ENCODE results near the gene PSMB3. TPM values are rescaled to one million over a fixed set of nuclear protein-coding genes. Genes with fewer than 3 reads are reported as not detected.

PSMB3 gene
- total and polyA plus RNA-seq, 9 of the 15 experiments (the other 6 are each of a cell fraction or from before 2014, with no cell fraction given): 460 to 2,775 (median 574) TPM

DNA sequence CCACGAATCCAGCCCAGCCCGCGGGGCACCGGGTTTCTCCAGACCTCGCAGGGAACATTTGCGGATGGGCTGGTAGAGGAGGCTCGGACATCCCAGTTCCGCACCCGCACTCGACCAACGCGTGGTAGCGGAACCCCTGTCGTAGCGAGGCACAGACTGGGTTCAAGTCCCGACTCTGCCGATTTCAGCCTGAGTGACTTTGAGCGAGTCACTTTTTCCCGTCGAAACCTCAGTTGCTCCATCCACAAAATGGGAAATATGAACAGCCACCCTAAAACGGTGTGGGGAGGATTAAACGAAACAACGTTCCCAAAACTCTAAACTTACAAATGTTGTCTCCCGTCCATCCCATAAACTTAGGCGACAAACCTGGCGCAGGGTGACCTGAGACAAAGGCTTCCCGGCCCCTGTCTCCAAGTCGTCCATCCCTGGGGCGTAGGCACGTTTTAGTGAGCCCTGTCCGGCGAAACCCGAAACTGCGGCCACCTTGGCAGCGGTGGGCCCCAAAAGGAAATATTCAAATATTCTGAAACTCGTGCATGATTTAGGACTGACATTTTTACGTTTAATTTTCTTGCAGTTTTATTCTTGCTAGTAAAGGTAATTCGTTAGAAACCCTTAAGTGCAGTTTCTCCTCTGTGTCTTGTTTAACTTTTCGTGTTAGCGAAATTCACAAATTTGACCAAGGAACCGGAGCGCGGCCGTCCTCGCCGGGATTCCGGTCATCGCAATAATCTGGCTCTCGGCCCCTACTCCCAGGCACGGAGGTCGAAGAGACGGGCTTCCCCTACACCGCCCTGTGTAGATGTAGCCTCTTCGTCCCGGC lies 49.4 kb upstream of the PSMB3 start:
- FAIRE-seq: no peak
- Histone ChIP-seq H3K27me3 (ENCODE audit: control insufficient read depth in 2 of 2, insufficient read depth in 2 of 2, low read length in 2 of 2) (no peaks in the 10 kb centered on the region), H3K27ac (ENCODE audit: extremely low read depth, low read depth, low read length) (peak overlapping the region; percentile 96), H3K4me2 (ENCODE audit: insufficient read depth, low read length) (peak overlapping the region; percentile 83), H4K20me1 (replicated peaks; ENCODE audit: control insufficient read depth, insufficient read depth, low read length) (no peaks in the 10 kb centered on the region), H3K9ac (ENCODE audit: insufficient read depth in 1 of 2, low read depth in 2 of 2, low read length in 2 of 2) (peak overlapping the region; percentile 95 to 99), H3K9me3 (replicated peaks; ENCODE audit: control insufficient read depth, insufficient read depth, low read depth, low read length) (no peaks in the 10 kb centered on the region), H3K79me2 (ENCODE audit: control insufficient read depth, insufficient read depth, low read length) (peaks cover 53% of the 10 kb centered on the region), H3K36me3 (ENCODE audit: control insufficient read depth, insufficient read depth, low read length) (peaks cover 12% of the 10 kb centered on the region; the same call in 2 of the 3 replicates), H3K4me1 (replicated peaks in 1 of 2; ENCODE audit: control insufficient read depth in 2 of 2, insufficient read depth in 2 of 2, low read length in 2 of 2) (peaks cover 27 to 69% of the 10 kb centered on the region in 2 experiments), H3K9me1 (ENCODE audit: control insufficient read depth, insufficient read depth, low read length) (no peaks in the 10 kb centered on the region), H3K4me3 (peak overlapping the region; percentile 86), H2AFZ (ENCODE audit: low read depth, low read length) (peak overlapping the region; percentile 13)
- peak in 2 of 4 experiments; percentile 30 to 59 for DNase-seq (ENCODE audit: extremely low read depth in 1 of 4, low spot score in 3 of 4)
- POLR2A ChIA-PET: interaction anchor here (0.5 to 0.7 kb wide), 2 partner anchors 7 to 14 kb away, joined by 3 to 4 read pairs; no protein-coding TSS in a partner anchor
- in situ Hi-C loops (cut with MboI): no loop called here
- BruUV-seq (replicated peaks): TSS peak; percentile 68
- 2% methylated on average over 55 of the region's 55 CpGs for WGBS (ENCODE audit: insufficient coverage, low coverage, missing lambda C conversion rate)
- intact Hi-C loops (cut with micrococcal nuclease): loop anchor here (1.0 to 5.0 kb wide), 2 partner anchors 26 to 49 kb away; partner anchors contain the start of gene PSMB3
- CTCF ChIA-PET (ENCODE audit: low intra/inter-chr PET ratio): no interaction called here
- ATAC-seq: peak; percentile 36
- peak; percentile 57; the same call in 1 of the 2 replicates for TF ChIP-seq XRCC5 (IDR thresholded peaks at IDR 0.05; ENCODE audit: low read depth, low read length)
- TF ChIP-seq PHF20 (IDR thresholded peaks at IDR 0.05; ENCODE audit: partially characterized antibody): peak; percentile 28
- TF ChIP-seq SMARCA5 (IDR thresholded peaks at IDR 0.05): peak; percentile 52; the same call in 1 of the 2 replicates
- peak; percentile 2; the same call in 1 of the 2 replicates for TF ChIP-seq NFRKB (IDR thresholded peaks at IDR 0.05; ENCODE audit: low read depth)
- 0 out of 2 replicates have a peak, but pooled peaks have one; percentile 29 for TF ChIP-seq SPI1 (IDR thresholded peaks at IDR 0.05; ENCODE audit: borderline replicate concordance, low read depth, low read length)
- 0 out of 2 replicates have a peak, but pooled peaks have one; percentile 20 for TF ChIP-seq HDAC2 (IDR thresholded peaks at IDR 0.05)
- TF ChIP-seq, protein P1, sequence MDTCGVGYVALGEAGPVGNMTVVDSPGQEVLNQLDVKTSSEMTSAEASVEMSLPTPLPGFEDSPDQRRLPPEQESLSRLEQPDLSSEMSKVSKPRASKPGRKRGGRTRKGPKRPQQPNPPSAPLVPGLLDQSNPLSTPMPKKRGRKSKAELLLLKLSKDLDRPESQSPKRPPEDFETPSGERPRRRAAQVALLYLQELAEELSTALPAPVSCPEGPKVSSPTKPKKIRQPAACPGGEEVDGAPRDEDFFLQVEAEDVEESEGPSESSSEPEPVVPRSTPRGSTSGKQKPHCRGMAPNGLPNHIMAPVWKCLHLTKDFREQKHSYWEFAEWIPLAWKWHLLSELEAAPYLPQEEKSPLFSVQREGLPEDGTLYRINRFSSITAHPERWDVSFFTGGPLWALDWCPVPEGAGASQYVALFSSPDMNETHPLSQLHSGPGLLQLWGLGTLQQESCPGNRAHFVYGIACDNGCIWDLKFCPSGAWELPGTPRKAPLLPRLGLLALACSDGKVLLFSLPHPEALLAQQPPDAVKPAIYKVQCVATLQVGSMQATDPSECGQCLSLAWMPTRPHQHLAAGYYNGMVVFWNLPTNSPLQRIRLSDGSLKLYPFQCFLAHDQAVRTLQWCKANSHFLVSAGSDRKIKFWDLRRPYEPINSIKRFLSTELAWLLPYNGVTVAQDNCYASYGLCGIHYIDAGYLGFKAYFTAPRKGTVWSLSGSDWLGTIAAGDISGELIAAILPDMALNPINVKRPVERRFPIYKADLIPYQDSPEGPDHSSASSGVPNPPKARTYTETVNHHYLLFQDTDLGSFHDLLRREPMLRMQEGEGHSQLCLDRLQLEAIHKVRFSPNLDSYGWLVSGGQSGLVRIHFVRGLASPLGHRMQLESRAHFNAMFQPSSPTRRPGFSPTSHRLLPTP (IDR thresholded peaks at IDR 0.05; ENCODE audit: borderline replicate concordance, extremely low read depth, insufficient read length): peak; percentile 42
- TF ChIP-seq RNF2 (IDR thresholded peaks at IDR 0.05): no peak
- TF ChIP-seq MTA3 (IDR thresholded peaks at IDR 0.05; ENCODE audit: borderline replicate concordance): no peak
- TF ChIP-seq, protein P2, sequence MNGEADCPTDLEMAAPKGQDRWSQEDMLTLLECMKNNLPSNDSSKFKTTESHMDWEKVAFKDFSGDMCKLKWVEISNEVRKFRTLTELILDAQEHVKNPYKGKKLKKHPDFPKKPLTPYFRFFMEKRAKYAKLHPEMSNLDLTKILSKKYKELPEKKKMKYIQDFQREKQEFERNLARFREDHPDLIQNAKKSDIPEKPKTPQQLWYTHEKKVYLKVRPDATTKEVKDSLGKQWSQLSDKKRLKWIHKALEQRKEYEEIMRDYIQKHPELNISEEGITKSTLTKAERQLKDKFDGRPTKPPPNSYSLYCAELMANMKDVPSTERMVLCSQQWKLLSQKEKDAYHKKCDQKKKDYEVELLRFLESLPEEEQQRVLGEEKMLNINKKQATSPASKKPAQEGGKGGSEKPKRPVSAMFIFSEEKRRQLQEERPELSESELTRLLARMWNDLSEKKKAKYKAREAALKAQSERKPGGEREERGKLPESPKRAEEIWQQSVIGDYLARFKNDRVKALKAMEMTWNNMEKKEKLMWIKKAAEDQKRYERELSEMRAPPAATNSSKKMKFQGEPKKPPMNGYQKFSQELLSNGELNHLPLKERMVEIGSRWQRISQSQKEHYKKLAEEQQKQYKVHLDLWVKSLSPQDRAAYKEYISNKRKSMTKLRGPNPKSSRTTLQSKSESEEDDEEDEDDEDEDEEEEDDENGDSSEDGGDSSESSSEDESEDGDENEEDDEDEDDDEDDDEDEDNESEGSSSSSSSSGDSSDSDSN (IDR thresholded peaks at IDR 0.05; ENCODE audit: borderline replicate concordance in 1 of 2, low read depth in 2 of 2, low read length in 2 of 2): peak in 1 of 2 experiments; percentile 15; a peak in 1 of 4 replicates
- TF ChIP-seq NBN (IDR thresholded peaks at IDR 0.05; ENCODE audit: low read depth): no peak
- peak; percentile 8; the same call in 1 of the 2 replicates for TF ChIP-seq BCOR (IDR thresholded peaks at IDR 0.05)
- TF ChIP-seq, protein P3, sequence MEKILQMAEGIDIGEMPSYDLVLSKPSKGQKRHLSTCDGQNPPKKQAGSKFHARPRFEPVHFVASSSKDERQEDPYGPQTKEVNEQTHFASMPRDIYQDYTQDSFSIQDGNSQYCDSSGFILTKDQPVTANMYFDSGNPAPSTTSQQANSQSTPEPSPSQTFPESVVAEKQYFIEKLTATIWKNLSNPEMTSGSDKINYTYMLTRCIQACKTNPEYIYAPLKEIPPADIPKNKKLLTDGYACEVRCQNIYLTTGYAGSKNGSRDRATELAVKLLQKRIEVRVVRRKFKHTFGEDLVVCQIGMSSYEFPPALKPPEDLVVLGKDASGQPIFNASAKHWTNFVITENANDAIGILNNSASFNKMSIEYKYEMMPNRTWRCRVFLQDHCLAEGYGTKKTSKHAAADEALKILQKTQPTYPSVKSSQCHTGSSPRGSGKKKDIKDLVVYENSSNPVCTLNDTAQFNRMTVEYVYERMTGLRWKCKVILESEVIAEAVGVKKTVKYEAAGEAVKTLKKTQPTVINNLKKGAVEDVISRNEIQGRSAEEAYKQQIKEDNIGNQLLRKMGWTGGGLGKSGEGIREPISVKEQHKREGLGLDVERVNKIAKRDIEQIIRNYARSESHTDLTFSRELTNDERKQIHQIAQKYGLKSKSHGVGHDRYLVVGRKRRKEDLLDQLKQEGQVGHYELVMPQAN (IDR thresholded peaks at IDR 0.05; ENCODE audit: borderline replicate concordance): 0 out of 2 replicates have a peak, but pooled peaks have one; percentile 2
- TF ChIP-seq KDM1A (IDR thresholded peaks at IDR 0.05): peak in 1 of 2 experiments; percentile 61; a peak in 2 of 4 replicates
- TF ChIP-seq BCL6 (CRISPR knock-in tag; IDR thresholded peaks at IDR 0.05): no peak

Data from K562 (cell line).